ENCODE measurements around the gene SYTL3. TPM values are rescaled to one million over a fixed set of nuclear protein-coding genes. Genes with fewer than 3 reads are reported as not detected.

SYTL3 gene
- polyA plus RNA-seq, 1 of the 3 experiments (the other 2 are of a cell fraction), result 2.3 TPM

DNA sequence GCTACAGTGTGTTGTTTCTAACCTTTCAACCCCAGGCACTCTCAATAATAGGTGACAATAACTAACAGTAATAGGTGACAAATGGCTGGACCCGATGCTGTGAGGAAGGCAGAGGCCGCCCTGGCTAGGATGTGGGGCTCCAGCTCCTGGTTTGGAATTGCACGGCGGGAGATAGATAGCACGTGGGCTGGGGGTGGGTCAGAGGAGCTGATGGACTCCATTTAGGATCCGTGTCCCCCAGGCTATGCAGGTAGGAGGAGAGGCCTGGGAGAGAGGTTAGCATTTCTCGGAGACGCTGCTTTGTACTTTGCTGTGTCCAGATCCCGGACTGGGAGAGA lies 107.9 kb downstream of the SYTL3 start:
- Histone ChIP-seq H3K9ac (no peak overlapping the region), H4K20me1 (ENCODE audit: insufficient read depth) (no peaks in the 10 kb centered on the region), H3K27me3 (ENCODE audit: insufficient read depth) (no peaks in the 10 kb centered on the region), H3F3A (replicated peaks; ENCODE audit: insufficient read depth) (no peaks in the 10 kb centered on the region), H3K4me2 (no peak overlapping the region), H3K27ac (ENCODE audit: low read depth in 2 of 2, low read length in 1 of 2) (peak overlapping the region in 1 of 2 experiments; percentile 51; a peak in 2 of 4 replicates), H2AFZ (ENCODE audit: low read depth) (no peak overlapping the region), H3K9me2 (no peaks in the 10 kb centered on the region), H3K4me3 (ENCODE audit: low read depth in 2 of 2, low read length in 1 of 2) (no peak overlapping the region), H3K4me1 (ENCODE audit: control insufficient read depth in 1 of 2, insufficient read depth in 2 of 2, low read depth in 1 of 2, low read length in 1 of 2) (peaks cover 1 to 59% of the 10 kb centered on the region in 2 experiments; a peak in 2 of 4 replicates), H3K36me3 (replicated peaks in 1 of 2; ENCODE audit: control insufficient read depth in 1 of 2, insufficient read depth in 2 of 2, low read length in 1 of 2) (no peaks in the 10 kb centered on the region), H3K9me3 (no peaks in the 10 kb centered on the region), H3K79me2 (ENCODE audit: insufficient read depth) (no peaks in the 10 kb centered on the region)
- TF ChIP-seq YY1 (IDR thresholded peaks at IDR 0.05; ENCODE audit: low read depth) (no peak), MXI1 (IDR thresholded peaks at IDR 0.05; ENCODE audit: low read depth, low read length) (no peak), TEAD4 (IDR thresholded peaks at IDR 0.05; ENCODE audit: borderline replicate concordance, insufficient read depth) (no peak), JUND (IDR thresholded peaks at IDR 0.05) (no peak), TAF1 (IDR thresholded peaks at IDR 0.05; ENCODE audit: borderline replicate concordance, low read depth, low read length) (no peak), SIN3A (IDR thresholded peaks at IDR 0.05; ENCODE audit: borderline replicate concordance, low read depth, low read length) (no peak), EZH2phosphoT487 (IDR thresholded peaks at IDR 0.05; ENCODE audit: borderline replicate concordance, low read depth) (no peak), NFIC (IDR thresholded peaks at IDR 0.05; ENCODE audit: borderline replicate concordance) (no peak), POLR2AphosphoS5 (IDR thresholded peaks at IDR 0.05; ENCODE audit: low read depth, low read length) (no peak), TCF12 (IDR thresholded peaks at IDR 0.05) (no peak)
- TF ChIP-seq, protein P1, sequence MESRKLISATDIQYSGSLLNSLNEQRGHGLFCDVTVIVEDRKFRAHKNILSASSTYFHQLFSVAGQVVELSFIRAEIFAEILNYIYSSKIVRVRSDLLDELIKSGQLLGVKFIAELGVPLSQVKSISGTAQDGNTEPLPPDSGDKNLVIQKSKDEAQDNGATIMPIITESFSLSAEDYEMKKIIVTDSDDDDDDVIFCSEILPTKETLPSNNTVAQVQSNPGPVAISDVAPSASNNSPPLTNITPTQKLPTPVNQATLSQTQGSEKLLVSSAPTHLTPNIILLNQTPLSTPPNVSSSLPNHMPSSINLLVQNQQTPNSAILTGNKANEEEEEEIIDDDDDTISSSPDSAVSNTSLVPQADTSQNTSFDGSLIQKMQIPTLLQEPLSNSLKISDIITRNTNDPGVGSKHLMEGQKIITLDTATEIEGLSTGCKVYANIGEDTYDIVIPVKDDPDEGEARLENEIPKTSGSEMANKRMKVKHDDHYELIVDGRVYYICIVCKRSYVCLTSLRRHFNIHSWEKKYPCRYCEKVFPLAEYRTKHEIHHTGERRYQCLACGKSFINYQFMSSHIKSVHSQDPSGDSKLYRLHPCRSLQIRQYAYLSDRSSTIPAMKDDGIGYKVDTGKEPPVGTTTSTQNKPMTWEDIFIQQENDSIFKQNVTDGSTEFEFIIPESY (IDR thresholded peaks at IDR 0.05; ENCODE audit: borderline replicate concordance, low read depth), result no peak
- TF ChIP-seq, protein P2, sequence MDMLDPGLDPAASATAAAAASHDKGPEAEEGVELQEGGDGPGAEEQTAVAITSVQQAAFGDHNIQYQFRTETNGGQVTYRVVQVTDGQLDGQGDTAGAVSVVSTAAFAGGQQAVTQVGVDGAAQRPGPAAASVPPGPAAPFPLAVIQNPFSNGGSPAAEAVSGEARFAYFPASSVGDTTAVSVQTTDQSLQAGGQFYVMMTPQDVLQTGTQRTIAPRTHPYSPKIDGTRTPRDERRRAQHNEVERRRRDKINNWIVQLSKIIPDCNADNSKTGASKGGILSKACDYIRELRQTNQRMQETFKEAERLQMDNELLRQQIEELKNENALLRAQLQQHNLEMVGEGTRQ (IDR thresholded peaks at IDR 0.05; ENCODE audit: borderline replicate concordance, low read depth, low read length), result no peak
- TF ChIP-seq, protein P3, sequence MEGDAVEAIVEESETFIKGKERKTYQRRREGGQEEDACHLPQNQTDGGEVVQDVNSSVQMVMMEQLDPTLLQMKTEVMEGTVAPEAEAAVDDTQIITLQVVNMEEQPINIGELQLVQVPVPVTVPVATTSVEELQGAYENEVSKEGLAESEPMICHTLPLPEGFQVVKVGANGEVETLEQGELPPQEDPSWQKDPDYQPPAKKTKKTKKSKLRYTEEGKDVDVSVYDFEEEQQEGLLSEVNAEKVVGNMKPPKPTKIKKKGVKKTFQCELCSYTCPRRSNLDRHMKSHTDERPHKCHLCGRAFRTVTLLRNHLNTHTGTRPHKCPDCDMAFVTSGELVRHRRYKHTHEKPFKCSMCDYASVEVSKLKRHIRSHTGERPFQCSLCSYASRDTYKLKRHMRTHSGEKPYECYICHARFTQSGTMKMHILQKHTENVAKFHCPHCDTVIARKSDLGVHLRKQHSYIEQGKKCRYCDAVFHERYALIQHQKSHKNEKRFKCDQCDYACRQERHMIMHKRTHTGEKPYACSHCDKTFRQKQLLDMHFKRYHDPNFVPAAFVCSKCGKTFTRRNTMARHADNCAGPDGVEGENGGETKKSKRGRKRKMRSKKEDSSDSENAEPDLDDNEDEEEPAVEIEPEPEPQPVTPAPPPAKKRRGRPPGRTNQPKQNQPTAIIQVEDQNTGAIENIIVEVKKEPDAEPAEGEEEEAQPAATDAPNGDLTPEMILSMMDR (IDR thresholded peaks at IDR 0.05), result no peak
- CTCF ChIA-PET, result interaction anchor here (1.0 to 2.6 kb wide), 3 partner anchors 13 to 54 kb away, joined by 3 to 8 read pairs (median 3); no protein-coding TSS in a partner anchor
- POLR2A ChIA-PET, result no interaction called here
- 95% methylated on average over 9 of the region's 9 CpGs for WGBS (ENCODE audit: low lambda C conversion rate)
- no peak for DNase-seq

DNA sequence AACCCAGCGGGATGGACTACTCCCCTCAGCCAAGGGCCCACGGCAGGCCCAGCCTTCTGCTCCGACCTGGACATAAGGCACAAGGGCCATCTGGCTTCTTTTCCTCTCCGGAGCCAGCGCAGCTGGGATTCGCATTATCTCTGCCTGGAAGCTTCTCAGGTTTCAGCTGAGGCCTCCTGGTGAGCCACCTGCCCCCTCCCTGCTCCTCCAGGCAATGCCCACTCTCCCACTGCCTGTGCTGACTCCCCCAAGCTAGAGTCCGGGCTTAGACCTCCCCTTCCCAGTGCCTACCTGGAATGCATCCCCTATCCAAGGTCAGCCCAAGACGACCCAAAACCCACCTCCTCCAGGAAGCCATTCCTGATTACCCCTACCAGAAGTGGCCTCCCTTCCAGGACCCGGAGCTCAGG lies 108.6 kb downstream of the SYTL3 start:
- peaks cover 0 to 61% of the 10 kb centered on the region in 2 experiments; a peak in 1 of 4 replicates for H3K4me1 ChIP-seq (ENCODE audit: control insufficient read depth in 1 of 2, insufficient read depth in 2 of 2, low read depth in 1 of 2, low read length in 1 of 2)
- H4K20me1 ChIP-seq (ENCODE audit: insufficient read depth), result no peaks in the 10 kb centered on the region
- H3K4me3 ChIP-seq (ENCODE audit: low read depth in 2 of 2, low read length in 1 of 2), result no peak overlapping the region
- no peak overlapping the region for H2AFZ ChIP-seq (ENCODE audit: low read depth)
- DNase-seq, result peak; percentile 89
- H3K27ac ChIP-seq (ENCODE audit: low read depth in 2 of 2, low read length in 1 of 2), result peak overlapping the region in 1 of 2 experiments; percentile 39; a peak in 2 of 4 replicates
- ChIA-PET CTCF (interaction anchor here (0.7 to 2.6 kb wide), 5 partner anchors 9 to 67 kb away, joined by 3 to 8 read pairs (median 3); no protein-coding TSS in a partner anchor), POLR2A (no interaction called here)
- no peak overlapping the region for H3K4me2 ChIP-seq
- no peaks in the 10 kb centered on the region for H3K9me3 ChIP-seq
- H3K36me3 ChIP-seq (replicated peaks in 1 of 2; ENCODE audit: control insufficient read depth in 1 of 2, insufficient read depth in 2 of 2, low read length in 1 of 2), result no peaks in the 10 kb centered on the region
- H3F3A ChIP-seq (replicated peaks; ENCODE audit: insufficient read depth), result no peaks in the 10 kb centered on the region
- no peaks in the 10 kb centered on the region for H3K9me2 ChIP-seq
- no peaks in the 10 kb centered on the region for H3K79me2 ChIP-seq (ENCODE audit: insufficient read depth)
- H3K27me3 ChIP-seq (ENCODE audit: insufficient read depth), result no peaks in the 10 kb centered on the region
- 21% methylated on average over 8 of the region's 9 CpGs for whole genome bisulfite sequencing (ENCODE audit: low lambda C conversion rate)
- no peak overlapping the region for H3K9ac ChIP-seq
- TF ChIP-seq, protein P2 (IDR thresholded peaks at IDR 0.05; ENCODE audit: borderline replicate concordance, low read depth, low read length), result no peak
- TF ChIP-seq TCF12 (IDR thresholded peaks at IDR 0.05) (peak; percentile 81), ELF1 (IDR thresholded peaks at IDR 0.05) (no peak), CHD2 (IDR thresholded peaks at IDR 0.05; ENCODE audit: low read length, partially characterized antibody) (peak; percentile 56), EZH2phosphoT487 (IDR thresholded peaks at IDR 0.05; ENCODE audit: borderline replicate concordance, low read depth) (no peak), GATA2 (CRISPR knock-in tag; IDR thresholded peaks at IDR 0.05) (peak; percentile 83), MXI1 (IDR thresholded peaks at IDR 0.05; ENCODE audit: low read depth, low read length) (no peak), TEAD4 (IDR thresholded peaks at IDR 0.05; ENCODE audit: borderline replicate concordance, insufficient read depth) (no peak)
- TF ChIP-seq, protein P4, sequence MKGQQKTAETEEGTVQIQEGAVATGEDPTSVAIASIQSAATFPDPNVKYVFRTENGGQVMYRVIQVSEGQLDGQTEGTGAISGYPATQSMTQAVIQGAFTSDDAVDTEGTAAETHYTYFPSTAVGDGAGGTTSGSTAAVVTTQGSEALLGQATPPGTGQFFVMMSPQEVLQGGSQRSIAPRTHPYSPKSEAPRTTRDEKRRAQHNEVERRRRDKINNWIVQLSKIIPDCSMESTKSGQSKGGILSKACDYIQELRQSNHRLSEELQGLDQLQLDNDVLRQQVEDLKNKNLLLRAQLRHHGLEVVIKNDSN (IDR thresholded peaks at IDR 0.05; ENCODE audit: borderline replicate concordance, low read depth), result no peak
- TF ChIP-seq, protein P1 (IDR thresholded peaks at IDR 0.05; ENCODE audit: borderline replicate concordance, low read depth), result no peak
